Transverse colon (tissue), 4 donors: ENCODE data around the gene MADCAM1.

Source experiments
- EP300 ChIP-seq: sonication (generic); formaldehyde crosslinking; IDR thresholded peaks from one replicate; pipeline ENCODE4 v1.6.1; 2017; ENCODE audit warnings: antibody characterized with exemption, low read depth
- POLR2AphosphoS5 ChIP-seq, 3 donors: sonication (generic); formaldehyde crosslinking; IDR thresholded peaks; one replicate each; pipeline ENCODE4 v1.6.1; 2016; ENCODE audit warnings: antibody characterized with exemption in 3 of 3
- TF ChIP-seq, protein P1 (sequence below), 5 experiments: fragments of 200-600 bp in 3 of 5; fragments of 450-650 bp in 2 of 5; sonication (generic) in 3 of 5; IDR thresholded peaks; 1 replicate in 2 of 5; 2 replicates in 3 of 5; pipeline ENCODE4 v1.5.1; 2016 to 2017; ENCODE audit warnings: antibody characterized with exemption in 5 of 5, inconsistent platforms in 3 of 5, mild to moderate bottlenecking in 2 of 5, moderate library complexity in 1 of 5

DNA sequence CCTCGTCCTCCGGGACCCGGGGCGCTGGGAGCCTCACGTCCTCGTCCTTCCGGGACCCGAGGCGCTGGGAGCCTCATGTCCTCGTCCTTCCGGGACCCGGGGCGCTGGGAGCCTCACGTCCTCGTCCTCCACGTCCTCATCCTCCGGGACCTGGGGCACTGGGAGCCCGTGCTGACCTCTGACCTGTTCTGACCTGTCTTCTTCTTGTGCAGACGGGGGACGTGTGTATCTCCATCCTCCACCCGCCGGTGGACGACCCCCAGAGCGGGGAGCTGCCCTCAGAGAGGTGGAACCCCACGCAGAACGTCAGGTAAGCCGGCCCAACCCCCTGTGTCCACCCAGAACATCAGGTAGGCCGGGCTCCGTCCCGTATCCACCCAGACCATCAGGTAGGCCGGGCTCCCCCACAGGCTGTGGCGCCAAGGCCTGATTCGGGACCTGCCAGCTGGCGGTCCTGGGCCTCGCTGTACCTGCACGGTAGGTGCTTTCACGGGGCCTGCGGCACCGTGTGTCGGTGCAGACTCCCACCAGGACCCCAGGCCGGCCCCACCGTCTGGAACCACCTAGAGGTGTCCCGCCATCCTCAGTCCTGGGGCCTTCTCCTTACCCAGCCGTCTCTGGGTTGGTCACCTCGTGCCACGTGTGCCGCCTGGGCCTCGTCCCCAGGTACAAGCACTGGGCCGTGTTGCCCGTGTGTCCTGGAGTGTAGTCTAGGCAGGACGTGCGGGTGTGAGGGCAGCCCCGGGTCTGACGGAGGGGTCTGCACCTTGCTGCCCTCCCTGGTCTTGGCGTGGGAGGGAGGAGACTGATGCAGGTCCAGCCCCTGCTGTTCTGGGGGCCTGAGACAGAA lies 40.0 kb downstream of the MADCAM1 start:
- TF ChIP-seq POLR2AphosphoS5 (IDR thresholded peaks at IDR 0.05), result no peak
- TF ChIP-seq, protein P1, sequence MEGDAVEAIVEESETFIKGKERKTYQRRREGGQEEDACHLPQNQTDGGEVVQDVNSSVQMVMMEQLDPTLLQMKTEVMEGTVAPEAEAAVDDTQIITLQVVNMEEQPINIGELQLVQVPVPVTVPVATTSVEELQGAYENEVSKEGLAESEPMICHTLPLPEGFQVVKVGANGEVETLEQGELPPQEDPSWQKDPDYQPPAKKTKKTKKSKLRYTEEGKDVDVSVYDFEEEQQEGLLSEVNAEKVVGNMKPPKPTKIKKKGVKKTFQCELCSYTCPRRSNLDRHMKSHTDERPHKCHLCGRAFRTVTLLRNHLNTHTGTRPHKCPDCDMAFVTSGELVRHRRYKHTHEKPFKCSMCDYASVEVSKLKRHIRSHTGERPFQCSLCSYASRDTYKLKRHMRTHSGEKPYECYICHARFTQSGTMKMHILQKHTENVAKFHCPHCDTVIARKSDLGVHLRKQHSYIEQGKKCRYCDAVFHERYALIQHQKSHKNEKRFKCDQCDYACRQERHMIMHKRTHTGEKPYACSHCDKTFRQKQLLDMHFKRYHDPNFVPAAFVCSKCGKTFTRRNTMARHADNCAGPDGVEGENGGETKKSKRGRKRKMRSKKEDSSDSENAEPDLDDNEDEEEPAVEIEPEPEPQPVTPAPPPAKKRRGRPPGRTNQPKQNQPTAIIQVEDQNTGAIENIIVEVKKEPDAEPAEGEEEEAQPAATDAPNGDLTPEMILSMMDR (IDR thresholded peaks at IDR 0.05), result no peak
- TF ChIP-seq EP300, result no peak
